Astrocyte of the cerebellum (primary cell): ENCODE data around the gene PSD.

ENCODE experiments used
- DNase-seq: peaks from one replicate; pipeline ENCODE4 v3.0.0-alpha.2; 2011; ENCODE audit warnings: low read depth
- H3K4me3 ChIP-seq: 2 replicates; pipeline ENCODE4 v1.5.1; 2011; ENCODE audit warnings: mild to moderate bottlenecking, low read depth, low read length, moderate library complexity
- in situ Hi-C: cut with HindIII; loops from 2 replicates; pipeline ENCODE4 v1.10.0; 2017; ENCODE audit warnings: low sequenced_read_pairs
- TF ChIP-seq, protein P1 (sequence below): IDR thresholded peaks from 2 replicates; pipeline ENCODE4 v1.5.1; 2012; ENCODE audit warnings: low read length, low read depth, moderate library complexity, mild to moderate bottlenecking; ENCODE audit errors: missing control alignments

The PSD gene

DNA sequence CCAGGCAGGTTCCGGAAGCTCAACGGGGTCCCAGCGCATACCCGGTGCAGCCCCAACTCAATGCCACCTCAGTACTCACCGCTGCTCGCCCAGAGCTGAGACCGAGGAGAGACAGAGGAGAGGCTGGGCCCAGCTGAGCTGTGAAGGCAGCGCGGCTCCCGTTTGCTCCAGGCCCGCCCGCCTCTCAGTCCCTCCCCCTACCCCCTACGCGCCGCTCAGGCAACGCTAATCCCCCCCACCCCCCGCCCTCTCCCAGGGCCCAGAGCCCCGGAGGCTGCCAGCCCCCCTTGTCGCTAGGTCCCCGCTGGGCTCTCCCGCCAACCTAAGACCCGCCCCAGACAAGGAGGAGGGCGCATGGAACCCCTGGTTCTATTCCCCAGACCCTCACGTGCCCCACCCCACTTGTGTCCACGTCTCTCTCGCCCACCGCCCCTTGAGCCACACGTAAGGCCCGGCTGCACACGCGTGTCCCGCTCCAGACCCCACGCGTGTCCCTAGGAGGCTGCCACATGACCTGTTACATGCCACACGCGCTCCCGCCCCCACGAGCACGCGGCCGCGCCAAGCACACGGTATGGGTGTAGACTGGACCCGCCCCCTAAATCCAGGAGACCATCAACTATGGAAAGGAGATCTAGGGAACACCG, at the start of gene PSD:
TSS of gene PSD (minus strand) at position 164 of the 647 bp plus-strand sequence. CDS start 1,747 bp downstream, outside the sequence.
- in situ Hi-C loops = no loop called here
- TF ChIP-seq, protein P1, sequence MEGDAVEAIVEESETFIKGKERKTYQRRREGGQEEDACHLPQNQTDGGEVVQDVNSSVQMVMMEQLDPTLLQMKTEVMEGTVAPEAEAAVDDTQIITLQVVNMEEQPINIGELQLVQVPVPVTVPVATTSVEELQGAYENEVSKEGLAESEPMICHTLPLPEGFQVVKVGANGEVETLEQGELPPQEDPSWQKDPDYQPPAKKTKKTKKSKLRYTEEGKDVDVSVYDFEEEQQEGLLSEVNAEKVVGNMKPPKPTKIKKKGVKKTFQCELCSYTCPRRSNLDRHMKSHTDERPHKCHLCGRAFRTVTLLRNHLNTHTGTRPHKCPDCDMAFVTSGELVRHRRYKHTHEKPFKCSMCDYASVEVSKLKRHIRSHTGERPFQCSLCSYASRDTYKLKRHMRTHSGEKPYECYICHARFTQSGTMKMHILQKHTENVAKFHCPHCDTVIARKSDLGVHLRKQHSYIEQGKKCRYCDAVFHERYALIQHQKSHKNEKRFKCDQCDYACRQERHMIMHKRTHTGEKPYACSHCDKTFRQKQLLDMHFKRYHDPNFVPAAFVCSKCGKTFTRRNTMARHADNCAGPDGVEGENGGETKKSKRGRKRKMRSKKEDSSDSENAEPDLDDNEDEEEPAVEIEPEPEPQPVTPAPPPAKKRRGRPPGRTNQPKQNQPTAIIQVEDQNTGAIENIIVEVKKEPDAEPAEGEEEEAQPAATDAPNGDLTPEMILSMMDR = no peak
- DNase-seq = no peak
- peak within 1 kb of the TSS; percentile 91 for H3K4me3 ChIP-seq

DNA sequence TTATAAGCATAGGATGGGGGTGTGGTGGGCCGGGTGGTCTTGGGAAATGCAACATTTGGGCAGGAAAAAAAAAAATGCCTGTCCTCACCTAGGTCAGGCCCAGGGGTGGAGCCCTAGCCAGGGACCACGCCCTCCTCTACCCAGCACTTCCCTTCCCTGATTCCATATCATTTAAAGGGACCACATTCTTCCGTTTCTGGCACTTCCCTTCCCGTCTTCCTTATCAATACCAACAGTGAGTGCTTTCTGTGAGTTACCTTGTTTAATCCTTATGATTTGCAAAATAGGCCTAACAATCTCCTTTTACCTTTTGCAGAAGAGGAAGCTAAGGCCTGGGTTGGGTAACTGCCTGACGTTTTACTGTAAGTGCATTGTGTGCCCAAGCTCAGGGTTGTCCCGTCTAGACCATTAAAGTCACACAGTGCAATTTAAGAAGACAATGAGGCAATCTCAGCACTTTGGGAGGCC, 49.4 kb upstream of the PSD start:
- no peak for DNase-seq
- TF ChIP-seq, protein P1 = no peak
- H3K4me3 ChIP-seq = no peak overlapping the region
- in situ Hi-C loops = no loop called here

DNA sequence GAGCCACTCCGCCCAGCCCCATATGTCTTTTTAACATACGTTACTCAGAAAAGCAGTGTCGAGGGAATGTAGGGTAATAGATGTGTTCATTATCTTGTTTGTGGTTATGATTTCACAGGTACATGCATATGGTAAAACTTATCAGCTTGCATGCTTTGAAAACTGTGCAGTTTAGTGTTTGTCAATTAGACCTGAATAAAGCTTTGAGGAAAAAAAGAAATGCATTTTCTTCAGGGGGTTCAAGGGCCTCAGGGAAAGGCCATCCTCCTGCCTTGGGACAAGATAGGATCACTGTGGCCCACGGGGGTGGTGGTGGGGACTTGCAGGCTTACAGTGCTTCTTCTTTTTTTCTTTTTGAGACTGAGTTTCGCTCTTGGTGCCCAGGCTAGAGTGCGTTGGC, 48.7 kb upstream of the PSD start:
- in situ Hi-C loops = no loop called here
- no peak overlapping the region for H3K4me3 ChIP-seq
- DNase-seq = no peak
- TF ChIP-seq, protein P1 = no peak

DNA sequence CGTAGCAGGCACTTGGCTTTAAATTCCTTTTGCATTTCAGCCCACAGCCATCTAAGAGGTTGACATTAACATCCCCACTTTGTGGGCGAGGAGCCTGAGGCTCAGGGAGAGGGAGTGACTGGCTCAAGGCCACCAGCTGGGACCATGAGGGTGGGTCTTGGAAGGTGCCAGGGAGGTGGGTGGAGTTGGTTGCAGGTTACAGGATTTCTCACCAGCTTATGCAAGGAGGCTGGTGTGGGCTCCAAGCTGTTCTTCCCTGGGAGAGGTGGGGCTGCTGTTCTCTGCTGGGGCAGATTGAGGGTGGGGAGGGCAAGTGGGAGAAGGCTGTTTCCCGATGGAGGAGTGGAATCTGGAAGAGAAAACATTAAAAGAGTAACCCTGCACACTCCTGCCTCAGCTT, 46.9 kb upstream of the PSD start:
- DNase-seq = no peak
- in situ Hi-C loops = no loop called here
- H3K4me3 ChIP-seq = no peak overlapping the region
- TF ChIP-seq, protein P1 = no peak

DNA sequence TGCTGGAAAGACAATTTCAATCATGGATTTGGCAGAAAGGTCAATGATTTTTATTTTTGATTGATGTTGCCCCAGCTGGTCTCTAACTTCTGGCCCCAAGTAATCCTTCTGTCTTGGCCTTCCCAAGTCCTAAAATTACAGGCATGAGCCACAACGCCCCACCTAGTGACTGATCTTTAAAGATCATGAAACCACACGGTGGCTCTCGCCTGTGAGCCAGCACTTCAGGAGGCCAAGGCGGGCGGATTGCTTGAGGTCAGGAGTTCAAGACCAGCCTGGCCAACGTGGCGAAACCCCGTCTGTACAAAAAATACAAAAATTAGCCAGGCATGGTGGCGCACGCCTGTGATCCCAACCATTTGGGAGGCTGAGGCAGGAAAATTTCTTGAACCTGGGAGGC, 45.4 kb upstream of the PSD start:
- no peak overlapping the region for H3K4me3 ChIP-seq
- DNase-seq = no peak
- in situ Hi-C loops = no loop called here
- TF ChIP-seq, protein P1 = no peak

DNA sequence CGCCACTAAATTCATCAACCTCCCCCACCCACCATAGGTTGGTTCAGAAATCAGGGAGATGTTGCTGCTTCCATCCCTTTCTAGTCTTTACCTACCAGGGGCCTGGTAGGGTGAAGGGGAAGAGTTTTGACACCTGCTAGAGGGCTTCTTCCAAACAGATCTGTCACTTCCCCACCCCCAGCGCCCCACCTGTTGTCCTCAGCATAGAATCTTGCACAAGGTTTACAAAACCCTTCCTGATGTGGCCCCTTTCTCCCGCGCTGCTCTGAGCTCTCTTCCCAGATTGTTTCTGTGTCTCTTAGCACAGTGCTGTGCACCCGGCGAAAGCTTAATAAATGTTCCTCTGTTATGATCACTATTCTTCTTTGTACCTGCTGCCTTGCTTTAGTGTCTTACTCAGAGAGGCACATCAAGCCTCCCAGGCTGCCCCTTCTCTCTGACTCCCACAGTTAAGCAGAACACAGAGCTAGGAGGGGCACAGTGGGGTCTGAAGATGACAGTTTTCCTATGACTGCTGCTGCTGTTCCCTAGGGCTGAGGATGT, 44.0 kb upstream of the PSD start:
- no peak for DNase-seq

More for the DNA sequence above, 44.0 kb upstream of the PSD start:
- TF ChIP-seq, protein P1 = no peak
- H3K4me3 ChIP-seq = no peak overlapping the region
- in situ Hi-C loops = no loop called here
